NK-92 treated with Interleukin-12 subunit alpha and Interleukin-12 subunit beta, amount 100 ng/mL, for 24 hours (cell line): ENCODE measurements around the gene SCNN1A.

ENCODE experiments used
- DNase-seq: peaks from one replicate; lab custom pipeline; 2025; lab: John Stamatoyannopoulos, UW

SCNN1A gene

DNA sequence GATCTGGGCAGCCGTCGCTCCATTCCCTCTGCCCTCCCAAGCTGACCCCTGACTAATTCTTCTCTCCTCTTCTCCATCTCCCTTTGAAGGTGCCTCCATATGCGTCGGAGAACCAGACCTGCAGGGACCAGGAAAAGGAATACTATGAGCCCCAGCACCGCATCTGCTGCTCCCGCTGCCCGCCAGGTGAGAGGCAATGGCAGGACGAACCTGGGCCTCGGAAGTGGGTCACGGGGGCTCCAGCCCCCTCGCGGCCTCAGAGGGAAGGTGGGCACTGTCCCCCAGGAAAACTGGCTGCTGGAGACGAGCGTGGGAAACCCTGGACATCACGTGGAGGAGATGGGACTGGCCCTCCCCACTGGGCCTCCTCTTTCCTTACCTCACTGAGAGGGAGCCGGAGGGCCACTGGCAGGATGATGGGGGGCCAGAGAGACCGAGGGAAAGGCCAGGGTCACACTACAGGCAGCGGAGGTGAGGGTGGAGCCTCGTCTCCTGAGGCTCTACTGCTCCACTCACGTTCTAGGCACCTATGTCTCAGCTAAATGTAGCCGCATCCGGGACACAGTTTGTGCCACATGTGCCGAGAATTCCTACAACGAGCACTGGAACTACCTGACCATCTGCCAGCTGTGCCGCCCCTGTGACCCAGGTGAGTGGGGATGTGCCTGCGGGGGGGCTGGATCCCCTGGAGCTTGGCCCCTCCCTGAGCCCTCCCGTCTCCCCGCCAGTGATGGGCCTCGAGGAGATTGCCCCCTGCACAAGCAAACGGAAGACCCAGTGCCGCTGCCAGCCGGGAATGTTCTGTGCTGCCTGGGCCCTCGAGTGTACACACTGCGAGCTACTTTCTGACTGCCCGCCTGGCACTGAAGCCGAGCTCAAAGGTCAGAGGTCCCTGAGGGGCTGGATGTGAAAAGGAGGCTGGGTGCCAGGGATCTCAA lies 9.4 kb upstream of the SCNN1A start:
- no peak for DNase-seq

DNA sequence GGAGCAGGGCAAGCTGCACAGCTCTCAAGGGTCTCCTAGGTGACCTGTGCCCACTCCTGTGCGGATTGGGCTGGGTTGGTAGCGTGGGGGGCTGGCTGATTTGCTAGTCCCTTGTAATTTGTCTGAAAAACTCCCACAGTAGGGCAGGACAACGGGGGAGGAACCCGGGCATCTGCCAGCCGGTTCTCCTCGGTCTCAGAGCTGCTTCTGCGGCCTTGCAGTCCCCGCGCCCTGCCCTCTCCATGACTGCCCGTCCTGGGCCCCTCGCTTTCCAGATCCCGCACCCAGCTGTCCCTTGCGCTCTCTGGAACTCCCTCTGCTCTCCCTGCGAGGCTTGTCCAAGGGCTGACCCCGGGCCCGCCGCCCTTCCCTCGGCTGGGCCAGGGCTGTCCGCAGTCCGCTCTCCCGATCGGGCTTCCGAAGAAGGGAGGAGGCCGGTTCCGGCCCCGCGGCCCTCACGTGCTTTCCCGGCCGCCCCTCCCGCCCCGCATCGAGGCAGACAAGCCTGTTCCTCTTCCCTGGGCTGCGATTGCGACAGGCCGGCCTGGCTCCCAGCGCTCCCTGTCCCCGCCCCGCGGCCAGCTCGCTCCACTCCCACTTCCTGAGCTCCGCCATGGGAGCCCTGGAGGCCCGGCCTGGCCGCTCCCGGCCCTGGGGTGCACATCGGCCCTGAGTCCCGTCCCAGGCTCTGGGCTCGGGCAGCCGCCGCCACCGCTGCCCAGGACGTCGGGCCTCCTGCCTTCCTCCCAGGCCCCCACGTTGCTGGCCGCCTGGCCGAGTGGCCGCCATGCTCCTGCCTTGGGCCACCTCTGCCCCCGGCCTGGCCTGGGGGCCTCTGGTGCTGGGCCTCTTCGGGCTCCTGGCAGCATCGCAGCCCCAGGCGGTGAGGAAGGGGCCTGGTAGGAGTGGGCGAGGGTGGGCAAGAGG lies 8.5 kb upstream of the SCNN1A start, which contains the start of gene LTBR:
LTBR (plus strand) TSS at position 591 of the 927 bp plus-strand sequence; CDS start at position 788, 197 bp downstream.
- no peak for DNase-seq

DNA sequence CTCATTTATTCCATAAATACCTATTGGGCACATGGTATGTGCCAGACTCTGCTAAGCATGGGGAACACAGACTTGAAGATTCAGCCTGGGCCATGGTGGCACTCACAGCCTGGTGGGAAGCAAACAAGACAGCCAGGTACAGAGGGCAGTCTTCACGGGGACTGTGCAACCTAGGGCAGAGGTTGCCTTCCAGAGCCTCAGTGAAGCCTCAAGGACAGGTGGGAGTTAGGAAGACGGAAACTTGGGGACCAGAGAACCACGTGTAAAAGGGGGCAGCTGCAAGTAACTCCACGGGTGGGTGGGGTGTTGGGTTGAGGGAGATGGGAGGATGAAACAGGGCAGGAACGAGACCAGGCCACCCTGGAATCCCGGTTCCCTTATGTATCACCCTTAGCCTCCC lies 7.6 kb upstream of the SCNN1A start:
- no peak for DNase-seq

DNA sequence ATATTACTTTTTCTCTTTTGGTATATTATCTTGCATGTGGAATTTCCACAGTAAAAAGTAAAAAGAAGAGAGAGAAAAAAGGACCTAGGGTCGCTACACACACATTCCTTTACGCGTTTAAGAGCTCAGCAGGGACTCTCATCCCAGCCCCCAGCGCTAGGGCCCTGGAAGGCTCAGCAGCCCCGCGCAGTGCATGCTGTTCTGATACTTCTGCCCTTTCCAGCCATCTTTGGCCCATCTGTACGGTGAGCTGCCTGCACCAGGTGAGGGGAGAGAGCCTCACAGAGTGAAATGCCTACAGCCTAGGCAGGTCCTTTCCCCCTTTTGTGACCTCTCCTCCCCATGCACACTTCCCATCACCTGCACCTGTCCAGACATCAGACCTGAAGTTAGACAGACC lies 7.0 kb upstream of the SCNN1A start:
- DNase-seq, result no peak

DNA sequence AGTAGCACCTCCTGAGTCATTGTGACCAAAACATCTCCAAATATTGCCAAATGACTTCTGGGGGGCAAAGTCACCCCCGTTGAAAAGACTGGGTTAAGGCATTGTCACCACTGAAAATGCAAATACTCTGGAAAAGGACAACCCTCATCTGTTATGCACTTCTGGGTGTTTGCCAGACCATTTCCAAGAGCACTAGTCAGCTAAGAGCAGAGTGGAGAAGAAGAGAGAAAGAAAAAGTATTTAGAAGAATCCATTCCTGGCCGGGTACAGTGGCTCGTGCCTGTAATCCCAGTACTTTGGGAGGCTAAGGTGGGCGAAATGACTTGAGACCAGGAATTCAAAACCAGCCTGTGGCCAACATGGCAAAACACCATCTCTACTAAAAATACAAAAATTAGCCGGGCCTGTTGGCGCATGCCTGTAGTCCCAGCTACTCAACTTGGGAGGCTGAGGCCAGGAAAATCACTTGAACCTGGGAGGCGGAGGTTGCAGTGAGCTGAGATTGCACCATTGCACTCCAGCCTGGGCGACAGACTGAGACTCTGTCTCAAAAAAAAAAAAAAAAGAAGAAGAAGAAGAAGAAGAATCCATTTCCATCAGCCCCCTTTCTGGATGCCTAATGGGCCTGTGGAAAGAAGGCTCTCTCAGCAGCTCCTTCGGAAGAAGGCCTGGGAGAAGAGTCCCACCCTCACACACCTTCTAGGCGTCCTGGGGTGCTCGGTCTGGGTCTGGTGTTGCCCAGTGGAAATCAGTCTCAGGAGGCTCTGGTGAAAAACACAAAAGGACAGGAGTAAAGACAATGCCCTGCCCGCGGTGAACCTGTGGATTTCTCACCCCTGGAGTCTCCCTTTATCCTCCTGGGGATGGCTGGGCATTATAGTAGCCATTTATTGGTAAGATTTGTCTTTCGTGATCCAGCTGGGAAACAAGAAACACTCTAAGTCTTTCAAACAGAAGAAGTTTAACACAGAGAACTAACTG lies 5.1 kb upstream of the SCNN1A start:
- DNase-seq, result no peak

DNA sequence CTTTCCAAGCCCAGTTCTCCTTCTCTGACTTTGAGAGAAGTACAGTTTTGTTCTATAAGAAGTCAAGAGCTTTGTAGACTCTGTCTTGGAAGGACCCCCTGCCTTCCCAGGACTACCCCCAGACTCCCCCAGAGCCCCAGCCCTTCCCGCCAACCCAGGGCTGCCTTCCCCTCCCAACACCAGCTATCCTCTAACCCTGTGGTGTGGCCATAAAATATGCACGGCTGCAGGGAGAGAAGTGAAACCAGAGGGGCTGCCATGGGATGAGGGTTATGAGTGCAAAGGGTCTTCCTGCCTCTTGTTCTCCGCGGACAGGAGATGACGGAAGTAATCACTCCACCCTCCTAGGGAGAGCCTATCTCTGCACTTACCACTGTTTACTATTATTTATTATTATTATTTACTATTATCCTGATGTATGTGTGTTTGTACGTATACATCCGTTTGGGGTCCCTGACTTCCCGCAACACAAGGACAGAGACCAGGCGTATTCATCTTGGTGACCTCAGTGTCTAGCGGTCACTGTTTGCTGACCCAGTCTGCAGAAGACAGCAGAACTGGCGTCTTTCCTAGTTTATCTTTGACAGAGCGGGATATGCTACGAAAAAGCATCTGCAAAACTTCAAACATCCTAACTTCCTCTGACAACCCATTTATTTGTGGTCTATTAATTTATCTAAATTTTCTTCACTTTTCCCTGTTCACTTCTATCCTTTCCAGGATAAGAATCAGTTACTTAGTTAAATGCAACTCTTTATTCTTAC lies 3.5 kb upstream of the SCNN1A start:
- DNase-seq, result no peak

DNA sequence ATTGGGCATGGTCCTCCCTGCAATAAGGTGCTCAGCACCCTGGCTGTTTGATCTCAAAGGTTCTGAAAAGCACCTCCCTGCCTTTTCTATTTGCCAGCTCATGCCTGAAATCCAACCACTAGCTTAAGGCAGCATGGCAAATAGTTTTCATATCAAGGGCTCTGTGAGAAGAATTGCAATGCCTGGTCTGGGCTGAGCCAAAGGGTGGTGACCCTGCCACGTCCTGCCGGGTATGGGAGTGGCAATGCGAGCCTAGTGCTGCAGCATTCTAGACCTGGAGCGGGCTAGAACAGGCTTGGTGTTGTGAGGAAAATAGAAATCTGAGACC lies 2.3 kb upstream of the SCNN1A start:
- no peak for DNase-seq

DNA sequence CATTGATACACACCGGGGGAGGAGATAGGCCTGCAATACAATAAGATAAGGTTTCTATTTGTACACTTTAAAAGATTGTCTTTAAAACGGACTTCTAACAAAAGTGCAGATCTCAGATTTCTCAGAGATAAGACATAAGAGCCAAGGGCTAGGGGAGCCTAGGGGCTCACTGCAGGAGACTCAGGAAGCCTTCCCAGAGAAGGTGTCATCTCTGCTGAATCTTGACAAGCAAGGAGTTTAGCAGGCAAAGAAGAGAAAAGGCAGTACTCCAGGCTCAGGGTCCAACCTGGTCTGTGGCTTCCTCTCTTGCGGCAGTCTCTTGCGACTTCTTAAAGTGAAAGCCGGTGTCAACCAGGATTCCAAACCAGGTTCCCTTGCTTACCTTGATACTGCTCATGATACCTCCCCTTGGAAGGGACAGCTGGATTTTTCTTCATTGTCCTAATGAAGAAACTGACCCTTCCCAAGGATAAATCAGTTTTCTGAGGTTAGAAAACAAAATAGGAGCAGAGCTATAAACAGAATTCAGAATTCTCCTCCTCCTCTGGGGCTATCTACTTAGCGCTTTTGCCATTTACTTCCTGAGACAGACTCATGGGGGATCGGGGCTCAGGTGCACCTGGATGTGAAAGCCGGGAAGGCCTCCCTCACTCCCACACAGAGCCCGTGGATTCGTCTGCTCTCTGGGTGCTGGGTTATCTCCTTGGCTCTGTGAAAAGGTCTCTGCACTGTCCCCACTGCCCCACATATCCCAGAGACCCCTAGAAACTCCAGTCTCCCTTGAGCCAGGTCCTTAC lies 1.7 kb upstream of the SCNN1A start:
- DNase-seq, result no peak

DNA sequence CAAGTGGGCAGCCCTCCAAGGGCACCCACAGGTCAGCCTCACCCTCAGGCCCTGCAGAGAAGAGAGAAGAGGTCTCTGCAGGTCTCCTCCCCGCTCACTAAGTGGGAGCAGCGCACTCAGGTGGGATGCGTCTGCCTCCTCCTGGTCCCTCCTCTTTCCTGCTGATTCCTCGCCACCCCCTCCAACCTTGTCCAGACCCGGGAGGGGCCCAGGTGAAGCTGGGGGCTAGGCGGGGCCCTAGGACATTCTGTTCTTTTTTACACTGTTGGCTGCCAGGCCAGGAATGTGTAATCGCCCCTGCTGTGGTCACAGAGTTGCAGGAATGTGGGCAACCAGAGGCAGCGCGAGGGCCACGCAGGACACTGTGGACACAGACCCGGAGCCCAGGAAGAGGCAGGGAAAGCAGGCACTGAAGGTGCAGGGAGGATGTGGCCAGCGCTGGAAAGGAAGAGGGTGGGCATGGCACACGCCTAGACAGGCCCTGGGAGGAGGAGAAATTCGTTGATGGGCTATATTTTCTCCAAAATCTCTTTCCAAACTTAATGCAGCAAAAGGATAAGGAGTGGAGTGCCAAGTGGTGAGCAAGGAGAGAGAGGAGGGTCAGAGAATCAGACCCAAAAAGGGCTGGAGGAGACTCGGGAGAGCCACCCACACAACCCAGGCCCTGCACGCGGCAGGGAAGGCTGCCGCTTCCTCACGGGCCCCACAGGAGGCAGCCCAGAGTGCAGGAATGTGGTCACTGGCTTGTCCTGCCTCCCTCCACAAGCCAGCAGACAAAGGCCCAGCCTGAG lies 911 bp upstream of the SCNN1A start:
- no peak for DNase-seq

DNA sequence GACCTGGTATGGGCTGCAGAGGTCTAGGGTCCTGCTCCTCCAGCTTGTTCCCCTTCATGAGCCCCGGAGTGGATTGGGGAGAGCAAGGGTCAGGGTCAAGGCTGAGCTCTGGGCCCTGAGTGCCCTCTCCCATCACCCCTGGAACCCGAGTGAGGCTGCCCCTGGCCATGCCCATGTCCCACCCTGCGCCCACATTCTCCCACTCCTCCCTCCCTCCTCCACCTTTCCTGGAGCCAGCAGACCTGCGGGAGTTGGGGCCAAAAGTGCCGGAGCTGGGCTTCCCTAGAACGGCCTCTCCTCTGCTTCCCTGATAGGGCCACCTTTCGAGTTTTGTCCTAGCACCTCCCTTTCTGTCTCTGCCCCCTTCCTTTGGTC lies 590 bp downstream of the SCNN1A start:
- DNase-seq, result no peak

DNA sequence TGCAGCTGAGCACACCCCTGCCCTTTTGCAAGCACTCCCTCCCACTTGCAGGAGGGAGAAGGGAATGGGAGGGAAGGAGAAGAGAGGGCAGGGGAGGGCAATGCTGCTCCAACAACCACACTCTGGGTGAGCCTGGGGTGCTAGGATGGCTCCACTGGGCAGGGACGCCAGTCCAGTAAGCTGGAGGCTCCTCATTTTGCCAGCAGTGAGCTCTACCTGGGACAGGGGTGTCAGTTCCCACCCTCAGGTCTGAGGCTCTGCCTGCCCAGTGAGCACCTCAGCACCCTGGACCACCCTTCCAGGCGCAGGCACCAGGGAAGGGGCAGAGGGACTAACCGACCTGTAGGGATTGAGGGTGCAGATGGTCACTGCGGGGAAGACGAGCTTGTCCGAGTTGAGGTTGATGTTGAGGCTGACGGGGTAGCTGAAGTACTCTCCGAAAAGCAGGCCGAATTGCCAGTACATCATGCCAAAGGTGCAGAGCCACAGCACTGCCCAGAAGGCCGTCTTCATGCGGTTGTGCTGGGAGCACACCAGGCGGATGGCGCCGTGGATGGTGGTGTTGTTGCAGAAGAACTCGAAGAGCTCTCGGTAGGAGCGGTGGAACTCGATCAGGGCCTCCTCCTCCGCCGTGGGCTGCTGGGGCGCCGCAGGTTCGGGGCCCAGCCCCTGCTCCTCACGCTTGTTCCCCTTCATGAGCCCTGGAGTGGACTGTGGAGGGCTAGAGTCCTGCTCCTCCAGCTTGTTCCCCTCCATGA lies 1.2 kb downstream of the SCNN1A start:
- DNase-seq, result no peak

DNA sequence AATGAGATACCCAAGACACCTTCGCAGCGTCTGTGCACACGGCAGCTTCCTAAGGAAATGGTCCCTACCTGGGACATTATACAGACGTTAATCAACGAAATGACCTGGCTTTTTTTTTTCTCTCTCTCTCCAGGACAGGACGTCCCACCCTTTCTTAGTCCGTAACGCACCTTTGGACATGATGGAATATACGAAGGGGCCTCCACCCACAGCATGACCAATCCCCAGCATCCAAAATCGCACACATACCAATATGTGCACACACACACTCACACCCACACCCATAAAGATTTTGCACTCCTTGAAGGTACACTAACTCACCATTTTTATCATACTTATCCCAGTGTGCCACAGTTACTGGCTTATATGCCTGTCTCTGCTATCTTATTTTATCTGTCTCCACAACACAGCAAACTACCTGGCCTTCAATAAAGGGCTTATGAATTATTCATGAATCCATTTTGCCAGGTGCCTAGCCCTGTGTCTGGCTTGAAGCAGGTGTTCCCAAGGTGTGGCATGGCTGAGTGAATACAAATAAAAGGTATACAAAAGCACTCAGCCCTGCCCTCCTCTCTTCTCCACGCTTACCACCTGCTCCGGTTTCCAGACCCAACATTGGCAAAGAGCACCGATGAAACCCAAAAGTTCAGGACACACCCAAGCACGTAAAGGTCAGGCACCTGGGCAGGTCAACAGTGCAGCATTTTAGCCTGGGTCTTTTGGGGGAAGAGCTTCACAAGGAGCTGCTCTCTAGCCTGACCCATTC lies 2.2 kb downstream of the SCNN1A start:
- DNase-seq, result no peak

DNA sequence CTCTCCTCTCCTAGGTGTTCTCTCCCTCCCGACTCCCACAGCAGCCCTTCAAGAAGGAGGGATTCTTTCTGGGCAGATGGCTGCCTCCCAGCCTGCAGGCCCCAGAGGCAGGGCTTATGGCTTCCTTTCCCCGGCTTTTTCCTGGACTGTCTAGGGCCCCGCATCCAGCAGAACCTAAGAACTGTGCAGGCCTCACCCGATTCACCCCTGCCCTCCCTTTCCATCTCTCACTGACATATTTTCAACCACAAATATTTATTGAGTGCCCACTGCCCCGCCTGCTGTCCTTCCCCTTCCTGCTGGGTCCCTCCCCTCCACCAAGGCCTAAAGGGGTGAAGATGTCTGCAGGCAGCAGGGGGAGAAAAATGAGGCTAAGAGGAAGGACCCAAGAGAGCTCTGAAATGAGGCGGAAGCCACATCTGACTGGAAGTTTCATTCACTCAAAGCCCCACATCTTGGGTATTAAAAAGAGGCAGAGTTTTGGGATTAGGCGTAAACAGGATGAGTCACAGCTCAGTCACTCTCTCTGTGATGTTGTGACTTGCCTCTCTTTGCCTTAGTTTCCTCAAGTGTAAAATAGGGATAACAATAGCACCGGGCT lies 2.9 kb downstream of the SCNN1A start:
- DNase-seq, result no peak

DNA sequence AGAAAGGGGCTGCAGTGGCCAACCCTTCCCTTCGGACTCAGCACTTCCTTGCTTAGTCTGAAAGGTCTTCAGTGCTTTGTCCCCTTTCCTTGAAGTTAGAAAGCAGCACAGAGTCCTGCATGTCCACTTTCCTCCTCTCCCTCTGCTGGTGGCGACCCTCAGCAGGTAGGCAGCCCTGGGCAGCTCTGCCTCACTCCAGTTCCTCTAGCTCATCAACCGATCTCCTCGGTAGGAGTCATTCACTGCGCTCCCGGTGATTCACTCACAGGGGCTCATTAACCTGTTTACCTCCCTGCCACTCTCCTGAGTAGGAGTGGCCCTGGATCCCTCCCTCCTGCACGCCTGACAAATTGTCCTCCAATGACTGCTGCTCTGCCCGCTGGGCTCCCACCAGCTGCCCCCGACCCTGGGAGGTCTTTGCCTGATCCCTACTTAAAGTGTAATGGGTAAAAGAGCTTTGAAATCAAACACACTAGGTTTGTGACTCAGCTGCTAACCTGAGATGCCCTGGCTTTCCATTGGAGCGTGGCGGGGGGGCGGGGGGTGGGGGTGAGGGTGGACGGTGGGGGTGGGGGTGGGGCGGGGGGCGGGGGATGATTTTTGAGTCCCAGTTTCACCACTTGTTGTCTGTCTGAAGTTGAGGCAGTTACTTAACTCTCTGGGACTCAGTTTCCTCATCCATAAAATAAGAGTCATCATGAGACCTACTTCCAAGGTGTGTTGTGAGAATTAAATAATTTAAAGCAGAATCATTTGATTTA lies 4.2 kb downstream of the SCNN1A start:
- DNase-seq, result no peak

DNA sequence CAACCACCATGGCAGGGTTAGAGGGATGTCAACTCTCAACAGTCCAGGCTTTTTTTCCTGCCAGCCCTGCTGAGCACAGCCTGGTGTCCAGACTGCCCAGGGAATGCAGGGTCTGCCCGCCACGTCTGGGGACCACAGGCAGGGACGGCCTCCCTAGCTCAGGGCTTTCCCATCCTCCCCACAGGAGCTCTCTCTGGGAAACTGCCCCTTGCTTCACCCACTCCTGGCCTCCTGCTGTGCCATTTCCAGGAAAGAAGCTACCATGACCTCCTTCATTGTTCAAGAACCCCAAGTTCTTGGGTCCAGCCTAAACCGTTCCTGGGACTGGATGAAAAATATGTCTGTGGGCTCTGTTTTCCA lies 4.8 kb downstream of the SCNN1A start:
- no peak for DNase-seq

DNA sequence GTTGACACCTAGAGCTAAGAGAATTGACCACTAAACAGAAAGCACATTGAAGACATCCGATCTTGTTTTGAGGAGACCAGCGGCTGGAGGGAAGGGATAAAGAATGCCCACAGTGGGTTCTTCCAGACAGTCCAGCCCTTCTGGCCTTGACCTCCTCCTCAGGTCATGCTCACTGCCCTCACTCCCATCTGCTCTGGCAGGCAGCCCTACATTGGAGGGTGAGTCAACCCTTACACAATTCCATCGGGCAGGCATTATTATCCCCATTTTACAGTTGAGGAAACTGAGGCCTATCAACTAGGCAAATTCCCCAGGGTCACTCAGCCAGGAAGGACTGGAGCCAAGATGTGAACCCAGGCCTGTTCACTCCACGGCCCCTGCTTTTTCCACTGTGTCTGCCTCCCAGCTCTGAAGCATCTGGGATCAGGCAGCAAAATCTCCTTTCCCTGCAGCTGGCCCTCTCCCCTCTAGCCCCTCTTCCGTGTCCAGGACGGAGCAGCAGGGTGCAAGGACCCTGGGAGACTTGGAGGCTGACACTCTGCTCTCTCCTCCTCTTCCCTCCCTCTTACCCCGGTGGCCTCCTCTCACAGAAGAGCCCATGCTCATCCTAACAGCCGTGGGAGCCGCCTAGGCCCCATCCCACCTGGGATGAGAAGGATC lies 5.3 kb downstream of the SCNN1A start:
- no peak for DNase-seq
